Smooth muscle cell (in vitro differentiated cells): ENCODE data around the gene TSPOAP1. TPM values are rescaled to one million over a fixed set of nuclear protein-coding genes. Genes with fewer than 3 reads are reported as not detected.

Experiments
- DNase-seq: peaks from one replicate; lab custom pipeline; 2025; ENCODE audit not compliant: unreplicated experiment; lab: John Stamatoyannopoulos, UW
- H2AFZ ChIP-seq: fragments of 200-600 bp; sonication (generic); 2 replicates; pipeline ENCODE4 v1.6.0; 2016; ENCODE audit warnings: antibody characterized with exemption, low read depth, mild to moderate bottlenecking
- H3F3A ChIP-seq: fragments of 200-600 bp; sonication (generic); 2 replicates; pipeline ENCODE4 v1.6.0; 2017; ENCODE audit warnings: antibody characterized with exemption, low read depth
- H3K27ac ChIP-seq: fragments of 200-600 bp; sonication (generic); 2 replicates; pipeline ENCODE4 v1.5.1; 2016; ENCODE audit warnings: low read depth, mild to moderate bottlenecking
- H3K27me3 ChIP-seq: fragments of 200-600 bp; sonication (generic); 2 replicates; pipeline ENCODE4 v1.6.1; 2016; ENCODE audit warnings: low read depth, mild to moderate bottlenecking
- H3K36me3 ChIP-seq: fragments of 200-600 bp; sonication (generic); 2 replicates; pipeline ENCODE4 v1.5.1; 2016; ENCODE audit warnings: low read depth
- H3K4me1 ChIP-seq: fragments of 200-600 bp; sonication (generic); 2 replicates; pipeline ENCODE4 v1.5.1; 2016; ENCODE audit warnings: low read depth
- H3K4me2 ChIP-seq: fragments of 200-600 bp; sonication (generic); 2 replicates; pipeline ENCODE4 v1.6.0; 2016; ENCODE audit warnings: mild to moderate bottlenecking
- H3K4me3 ChIP-seq: fragments of 200-600 bp; sonication (generic); 2 replicates; pipeline ENCODE4 v1.5.1; 2016; ENCODE audit warnings: mild to moderate bottlenecking
- H3K79me2 ChIP-seq: fragments of 200-600 bp; sonication (generic); 2 replicates; pipeline ENCODE4 v1.6.0; 2016; ENCODE audit warnings: low read depth, mild to moderate bottlenecking
- H3K9ac ChIP-seq: fragments of 200-600 bp; sonication (generic); 2 replicates; pipeline ENCODE4 v1.6.0; 2016; ENCODE audit warnings: low read depth
- H3K9me3 ChIP-seq: fragments of 200-600 bp; sonication (generic); replicated peaks from 2 replicates; pipeline ENCODE4 v1.5.1; 2016; ENCODE audit warnings: low read depth
- H4K20me1 ChIP-seq: fragments of 200-600 bp; sonication (generic); 2 replicates; pipeline ENCODE4 v1.6.0; 2016; ENCODE audit warnings: low read depth
- CTCF ChIP-seq: fragments of 200-600 bp; sonication (generic); IDR thresholded peaks from 2 replicates; pipeline ENCODE4 v1.5.1; 2017; ENCODE audit warnings: borderline replicate concordance, mild to moderate bottlenecking, antibody characterized with exemption; ENCODE audit not compliant: insufficient read depth, poor library complexity, severe bottlenecking
- WGBS: methylation state at CpG from one replicate; pipeline ENCODE4 v1.1.7; 2016; ENCODE audit warnings: low lambda C conversion rate; 5-methylcytosine and 5-hydroxymethylcytosine counted together
- polyA plus RNA-seq: library from polyadenylated mRNA; unstranded; fragments of >200 nt; fragmentation: Nextera tagmentation; extraction: Ambion mirVana; gene quantifications from 2 replicates; pipeline ENCODE4 v1.2.1, GENCODE V29; 2016
- total RNA-seq: library from RNA; depleted of rRNA; stranded (reverse); fragments of >200 nt; gene quantifications from 2 replicates; pipeline ENCODE4 v1.2.3, GENCODE V29; 2014

Gene TSPOAP1
- total and polyA plus RNA-seq, 2 experiments from 2014 or later: 7.0 to 11.7 TPM

GRCh38 chr17:58303971-58304749 lies 24.4 kb downstream of the TSPOAP1 start:
- Histone ChIP-seq H3K79me2 (no peaks in the 10 kb centered on the region), H3K4me1 (no peaks in the 10 kb centered on the region), H4K20me1 (no peaks in the 10 kb centered on the region), H3K9me3 (no peaks in the 10 kb centered on the region), H3K4me2 (no peak overlapping the region), H3K4me3 (no peak overlapping the region), H3K36me3 (no peaks in the 10 kb centered on the region), H3F3A (no peaks in the 10 kb centered on the region), H3K27me3 (no peaks in the 10 kb centered on the region), H3K9ac (no peak overlapping the region), H3K27ac (no peak overlapping the region), H2AFZ (no peak overlapping the region)
- DNase-seq: no peak
- WGBS: 45% methylated on average over 10 of the region's 10 CpGs
- TF ChIP-seq CTCF: peak; percentile 69

DNA sequence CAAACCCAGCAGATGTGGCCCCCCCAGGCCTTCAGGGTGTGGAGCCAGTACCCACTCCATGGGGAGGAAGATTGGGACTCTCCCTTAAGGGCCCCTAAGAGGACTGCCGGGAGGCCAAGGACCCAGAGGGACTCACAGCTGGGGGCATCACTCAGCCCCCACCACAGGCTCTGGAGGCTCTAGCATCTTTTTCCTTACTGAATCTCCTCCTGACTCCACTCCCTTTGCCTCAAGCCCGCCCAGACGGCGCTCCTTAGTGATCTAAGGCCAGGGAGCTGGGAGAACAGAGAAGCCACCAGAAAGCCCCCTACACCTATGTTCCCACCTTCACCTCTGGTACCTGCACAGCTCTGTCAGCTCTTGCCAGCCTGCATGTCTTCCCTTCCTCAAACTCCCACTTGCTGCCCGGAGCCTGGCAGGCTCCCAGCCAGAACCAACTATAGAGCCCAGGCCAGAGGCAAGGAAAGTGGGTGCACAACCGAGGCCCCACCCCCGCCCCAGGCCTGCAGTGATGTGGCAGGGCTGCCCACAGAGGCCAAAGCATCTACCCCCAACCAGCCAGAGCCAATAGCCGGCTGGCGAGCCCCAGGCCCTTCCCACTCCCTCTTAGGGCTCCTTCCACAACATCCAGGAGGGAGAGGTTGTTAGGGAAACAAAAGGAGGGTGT lies 25.5 kb downstream of the TSPOAP1 start:
- Histone ChIP-seq H3F3A (no peaks in the 10 kb centered on the region), H3K9me3 (no peaks in the 10 kb centered on the region), H2AFZ (no peak overlapping the region), H3K36me3 (no peaks in the 10 kb centered on the region), H3K4me3 (no peak overlapping the region), H3K27ac (no peak overlapping the region), H3K27me3 (no peaks in the 10 kb centered on the region), H3K9ac (no peak overlapping the region), H3K4me1 (no peaks in the 10 kb centered on the region), H3K79me2 (no peaks in the 10 kb centered on the region), H3K4me2 (no peak overlapping the region), H4K20me1 (no peaks in the 10 kb centered on the region)
- no peak for TF ChIP-seq CTCF
- 93% methylated on average over 9 of the region's 9 CpGs for WGBS
- DNase-seq: no peak

- Histone ChIP-seq H3K27me3 (no peaks in the 10 kb centered on the region), H4K20me1 (no peaks in the 10 kb centered on the region), H3K4me3 (no peak overlapping the region), H3K27ac (no peak overlapping the region), H3K4me1 (no peaks in the 10 kb centered on the region), H3K9ac (no peak overlapping the region), H3K36me3 (no peaks in the 10 kb centered on the region), H3K79me2 (no peaks in the 10 kb centered on the region), H2AFZ (no peak overlapping the region), H3K9me3 (no peaks in the 10 kb centered on the region), H3F3A (no peaks in the 10 kb centered on the region), H3K4me2 (no peak overlapping the region)
- TF ChIP-seq CTCF: no peak
- no peak for DNase-seq
- WGBS: 93% methylated on average over 9 of the region's 9 CpGs
These were observed 26.2 kb downstream of the TSPOAP1 start for GRCh38 chr17:58302171-58302918.
